Esophagus muscularis mucosa (tissue), 3 donors: ENCODE measurements around the gene SLC9A8.

ENCODE experiments used
- CTCF ChIP-seq, 3 experiments: fragments of 200-600 bp in 2 of 3; fragments of 450-650 bp in 1 of 3; sonication (generic) in 2 of 3; IDR thresholded peaks; one replicate each; pipeline ENCODE4 v1.5.1; 2017 to 2019; ENCODE audit warnings: antibody characterized with exemption in 3 of 3, mild to moderate bottlenecking in 2 of 3, moderate library complexity in 1 of 3
- POLR2A ChIP-seq: fragments of 450-650 bp; IDR thresholded peaks from one replicate; pipeline ENCODE4 v1.6.1; 2017; ENCODE audit warnings: antibody characterized with exemption, moderate library complexity, mild to moderate bottlenecking, low read depth
- POLR2AphosphoS5 ChIP-seq, 2 donors: sonication (generic); formaldehyde crosslinking; IDR thresholded peaks; one replicate each; pipeline ENCODE4 v1.6.1; 2017; ENCODE audit warnings: antibody characterized with exemption in 2 of 2

- TF ChIP-seq CTCF (IDR thresholded peaks at IDR 0.05): no peak
- TF ChIP-seq POLR2A: no peak
- no peak for TF ChIP-seq POLR2AphosphoS5 (IDR thresholded peaks at IDR 0.05)
Measured at GRCh38 chr20:49781676-49782075, 31.0 kb upstream of the SLC9A8 start.
